HL-60 (cell line): Measurements from ENCODE around the gene RMDN2.

ENCODE experiments used
- CTCF ChIP-seq: IDR thresholded peaks from one replicate; pipeline ENCODE4 v1.5.1; 2011; ENCODE audit warnings: low read length, control low read depth, inconsistent platforms; ENCODE audit not compliant: insufficient read depth
- GABPA ChIP-seq: IDR thresholded peaks from 2 replicates; pipeline ENCODE4 v1.6.1; 2012; ENCODE audit warnings: low read depth

GRCh38 chr2:38066421-38067115 is 141.5 kb downstream of the RMDN2 start:
- TF ChIP-seq CTCF: no peak
- TF ChIP-seq GABPA: no peak
